Cerebellar nuclear complex (tissue), 1 donor: ENCODE results near the gene PFDN5.

Experiments used
- DNase-seq, 2 experiments: peaks; one replicate each; lab custom pipeline; 2025; lab: John Stamatoyannopoulos, UW

PFDN5 gene

DNA sequence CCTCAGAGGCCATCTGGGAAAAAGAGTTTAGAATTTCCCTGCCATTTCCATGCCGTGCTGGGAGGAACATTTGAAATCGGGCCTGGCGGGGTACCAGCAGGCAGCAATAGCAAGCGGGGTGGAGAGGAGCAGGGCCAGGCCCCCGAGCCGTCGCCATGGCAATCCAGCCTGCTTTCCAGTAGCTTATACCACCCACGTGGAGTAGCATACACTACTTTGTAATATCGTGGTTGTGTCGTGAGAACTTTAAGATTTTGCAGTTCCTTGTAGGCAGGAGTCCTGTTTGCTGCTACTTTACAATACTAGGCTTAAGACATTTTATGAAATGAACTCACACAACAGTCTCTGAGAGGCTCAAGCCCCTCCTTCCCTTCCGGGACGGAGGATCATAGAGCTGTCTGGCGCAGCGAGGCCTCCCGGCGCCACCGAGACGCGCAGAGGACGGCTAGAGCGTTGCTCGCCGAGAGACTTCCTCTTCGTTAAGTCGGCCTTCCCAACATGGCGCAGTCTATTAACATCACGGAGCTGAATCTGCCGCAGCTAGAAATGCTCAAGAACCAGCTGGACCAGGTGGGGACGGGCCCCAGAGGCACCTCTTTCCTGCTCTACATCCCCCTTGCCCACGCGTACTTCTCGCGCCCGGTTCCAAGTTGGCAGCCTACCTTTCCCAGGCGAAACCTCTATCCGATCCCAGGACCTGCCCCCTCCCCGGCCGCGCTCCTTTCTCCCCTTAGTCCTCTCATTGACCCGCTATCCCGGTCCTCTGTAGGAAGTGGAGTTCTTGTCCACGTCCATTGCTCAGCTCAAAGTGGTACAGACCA lies at the start of gene PFDN5:
Gene PFDN5 (plus strand): TSS at position 473 of the 821 bp plus-strand sequence. CDS start 26 bp downstream, at position 499.
- peak; percentile 54 to 68 for DNase-seq

- DNase-seq, result peak in 1 of 2 experiments; percentile 48
Observed at GRCh38 chr12:53251477-53252348, 43.6 kb upstream of the PFDN5 start.

- DNase-seq, result peak in 1 of 2 experiments; percentile 14
Observed at GRCh38 chr12:53252349-53252916, 42.9 kb upstream of the PFDN5 start.

DNA sequence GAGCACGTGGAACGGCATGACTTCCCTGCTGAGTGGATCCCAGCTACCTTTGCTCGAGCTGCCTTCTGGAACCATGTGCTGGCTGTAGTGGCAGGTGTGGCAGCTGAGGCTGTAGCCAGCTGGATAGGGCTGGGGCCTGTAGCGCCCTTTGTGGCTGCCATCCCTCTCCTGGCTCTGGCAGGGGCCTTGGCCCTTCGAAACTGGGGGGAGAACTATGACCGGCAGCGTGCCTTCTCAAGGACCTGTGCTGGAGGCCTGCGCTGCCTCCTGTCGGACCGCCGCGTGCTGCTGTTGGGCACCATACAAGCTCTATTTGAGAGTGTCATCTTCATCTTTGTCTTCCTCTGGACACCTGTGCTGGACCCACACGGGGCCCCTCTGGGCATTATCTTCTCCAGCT lies 42.0 kb upstream of the PFDN5 start:
- DNase-seq, result no peak

- no peak for DNase-seq
Observed at GRCh38 chr12:53254816-53255545, 40.4 kb upstream of the PFDN5 start.

- DNase-seq, result no peak
Observed at GRCh38 chr12:53255996-53256395, 39.3 kb upstream of the PFDN5 start.

DNA sequence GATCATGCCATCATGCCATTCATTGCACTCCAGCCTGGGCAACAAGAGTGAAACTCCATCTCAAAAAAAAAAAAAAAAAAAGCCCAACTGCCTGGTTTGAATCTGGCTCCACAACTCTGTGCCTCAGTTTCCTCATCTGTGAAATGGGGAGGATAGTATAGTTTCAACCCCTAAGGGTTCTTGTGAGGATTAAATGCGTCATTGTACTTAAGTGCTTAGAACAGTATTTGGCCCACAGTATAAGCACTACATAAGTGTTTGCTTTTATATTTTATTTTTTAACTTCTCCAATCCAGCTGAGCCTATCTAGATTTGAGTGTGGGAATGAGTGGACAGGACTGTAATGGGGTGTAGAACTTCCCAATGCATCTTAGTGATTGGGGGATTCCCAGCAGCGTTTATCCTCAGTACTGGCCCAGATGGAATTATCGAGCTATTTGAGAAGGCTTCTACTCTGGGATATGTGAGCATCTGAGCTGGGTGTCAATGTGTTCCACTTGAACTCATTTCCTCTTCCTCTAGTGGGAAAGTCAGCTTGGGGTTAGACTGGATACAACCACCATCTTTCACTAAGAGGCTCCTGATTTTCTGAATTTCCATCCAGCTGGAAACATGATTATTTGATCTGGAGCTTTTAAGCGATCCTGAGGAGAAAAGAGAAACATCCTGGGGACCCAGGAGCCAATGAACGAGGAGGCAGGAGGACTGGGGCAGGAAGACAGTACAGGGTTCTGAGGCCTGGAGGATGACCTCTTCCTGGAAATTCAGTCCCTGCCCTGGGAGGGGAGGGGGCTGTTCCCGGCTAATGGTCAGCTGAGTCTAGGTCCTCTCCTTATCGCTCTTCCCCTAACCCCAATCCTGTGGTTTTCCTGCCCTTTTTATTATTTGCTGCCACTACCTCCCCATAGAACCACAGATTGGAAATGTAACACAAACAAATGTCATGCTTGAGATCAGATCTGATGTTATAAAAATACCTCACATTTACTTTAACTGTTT lies 36.5 kb upstream of the PFDN5 start:
- DNase-seq, result no peak

DNA sequence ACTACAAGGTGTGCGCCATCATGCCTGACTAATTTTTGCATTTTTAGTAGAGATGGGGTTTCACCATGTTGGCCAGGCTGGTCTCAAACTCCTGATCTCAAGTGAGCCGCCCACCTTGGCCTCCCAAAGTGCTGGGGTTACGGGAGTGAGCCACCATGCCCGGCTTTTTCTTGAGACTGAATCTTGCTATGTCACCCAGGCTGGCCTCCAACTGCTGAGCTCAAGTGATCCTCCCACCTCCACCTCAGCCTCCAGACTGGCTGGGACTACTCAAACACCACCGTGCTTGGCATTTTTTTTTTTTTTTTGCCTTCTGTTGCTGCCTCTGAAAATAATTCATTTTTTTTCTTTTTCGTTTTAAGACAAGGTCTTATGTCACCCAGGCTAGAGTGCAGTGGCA lies 35.5 kb upstream of the PFDN5 start:
- no peak for DNase-seq

DNA sequence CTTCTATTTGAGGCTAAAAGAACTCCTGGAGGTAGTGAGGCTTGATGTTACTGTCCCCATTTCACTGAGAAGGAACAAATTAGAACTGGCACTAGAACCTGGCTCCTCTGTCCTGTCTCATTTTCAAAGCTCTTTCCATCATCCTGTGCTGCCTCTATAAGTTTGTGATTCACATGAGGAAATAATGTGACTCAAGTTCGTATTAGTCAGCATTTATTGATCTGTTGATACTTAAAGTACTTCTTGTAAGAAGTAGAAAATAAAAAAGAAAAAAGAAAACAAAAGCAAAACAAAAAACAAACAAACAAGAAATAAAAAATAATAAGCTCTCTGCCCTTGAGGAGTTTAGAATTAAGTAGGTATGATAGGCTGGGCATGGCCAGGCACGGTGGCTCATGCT lies 29.6 kb upstream of the PFDN5 start:
- no peak for DNase-seq

GRCh38 chr12:53267306-53267998 lies 27.9 kb upstream of the PFDN5 start:
- no peak for DNase-seq

GRCh38 chr12:53267999-53268629 lies 27.2 kb upstream of the PFDN5 start, which contains the start of gene ESPL1:
ESPL1 (plus strand) TSS chr12:53268299; CDS start chr12:53268767, 468 bp downstream.
- DNase-seq, result peak in 1 of 2 experiments; percentile 8

DNA sequence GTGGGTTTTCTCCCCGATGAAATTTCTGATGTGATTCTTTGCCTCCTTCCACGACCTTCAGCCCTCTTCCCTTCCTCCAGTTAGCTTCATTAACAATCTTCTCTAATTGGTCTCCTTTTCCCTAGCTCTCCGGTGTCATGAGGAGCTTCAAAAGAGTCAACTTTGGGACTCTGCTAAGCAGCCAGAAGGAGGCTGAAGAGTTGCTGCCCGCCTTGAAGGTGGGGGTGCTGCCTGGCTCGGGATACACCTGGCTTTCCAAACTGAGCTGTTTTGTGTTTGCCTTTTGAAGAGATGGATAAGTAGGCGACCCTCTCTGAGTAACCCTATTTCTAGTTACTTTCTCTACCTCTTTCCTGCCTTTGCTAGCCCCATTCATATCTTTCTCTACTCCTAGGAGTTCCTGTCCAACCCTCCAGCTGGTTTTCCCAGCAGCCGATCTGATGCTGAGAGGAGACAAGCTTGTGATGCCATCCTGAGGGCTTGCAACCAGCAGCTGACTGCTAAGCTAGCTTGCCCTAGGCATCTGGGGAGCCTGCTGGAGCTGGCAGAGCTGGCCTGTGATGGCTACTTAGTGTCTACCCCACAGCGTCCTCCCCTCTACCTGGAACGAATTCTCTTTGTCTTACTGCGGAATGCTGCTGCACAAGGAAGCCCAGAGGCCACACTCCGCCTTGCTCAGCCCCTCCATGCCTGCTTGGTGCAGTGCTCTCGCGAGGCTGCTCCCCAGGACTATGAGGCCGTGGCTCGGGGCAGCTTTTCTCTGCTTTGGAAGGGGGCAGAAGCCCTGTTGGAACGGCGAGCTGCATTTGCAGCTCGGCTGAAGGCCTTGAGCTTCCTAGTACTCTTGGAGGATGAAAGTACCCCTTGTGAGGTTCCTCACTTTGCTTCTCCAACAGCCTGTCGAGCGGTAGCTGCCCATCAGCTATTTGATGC lies 26.4 kb upstream of the PFDN5 start:
- no peak for DNase-seq

DNA sequence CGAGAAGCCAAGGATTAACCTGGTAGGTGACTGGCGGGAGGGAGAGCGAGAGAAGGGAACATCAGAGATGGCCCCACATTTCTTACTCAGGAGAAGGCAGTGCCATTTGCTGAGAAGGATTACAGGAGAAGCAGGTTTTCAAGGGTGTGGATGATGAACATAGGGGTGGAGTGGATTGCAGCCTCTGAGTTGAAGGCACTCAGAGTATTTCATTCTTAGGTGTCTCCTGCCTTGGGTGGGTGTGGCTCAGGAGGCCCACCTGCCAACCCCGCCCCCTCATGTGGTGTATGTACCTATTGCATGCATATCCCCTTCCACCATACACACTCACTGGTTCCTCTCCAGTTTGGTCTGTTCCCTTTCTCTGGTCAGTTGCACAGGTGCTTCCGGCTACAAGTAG lies 20.9 kb upstream of the PFDN5 start:
- no peak for DNase-seq

- no peak for DNase-seq
Observed at GRCh38 chr12:53276511-53276910, 18.8 kb upstream of the PFDN5 start.

DNA sequence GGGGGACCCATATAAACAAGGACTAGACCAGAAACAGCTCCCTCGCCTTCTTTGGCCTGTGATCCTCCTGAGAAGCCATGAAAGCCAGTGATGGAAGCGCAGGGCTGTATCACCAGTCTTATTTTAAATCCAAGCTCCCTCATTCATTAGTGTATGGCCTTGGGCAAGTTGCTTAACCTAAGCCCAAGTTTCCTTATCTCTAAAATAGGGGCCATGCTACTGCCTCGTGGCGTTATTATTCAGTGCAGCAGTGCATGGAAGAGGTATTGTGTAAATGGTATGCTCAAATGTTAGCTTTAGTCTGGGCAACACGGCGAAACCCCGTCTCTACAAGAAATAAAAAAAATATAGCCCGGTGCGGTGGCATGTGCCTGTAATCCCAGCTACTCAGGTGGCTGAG lies 17.4 kb upstream of the PFDN5 start:
- no peak for DNase-seq

- no peak for DNase-seq
Observed at GRCh38 chr12:53279283-53279869, 16.0 kb upstream of the PFDN5 start.

GRCh38 chr12:53279888-53280498 lies 15.3 kb upstream of the PFDN5 start:
- DNase-seq, result no peak
